Stimulated activated CD8-positive, alpha-beta memory T cell treated with anti-CD3 and anti-CD28 coated beads, Interleukin-12 subunit alpha, Interleukin-12 subunit beta, amount 100 ng/mL, for 24 hours (primary cell): ENCODE measurements around the gene ACP5.
"Not testable (repeated sequence)": the region's sequence is repeated elsewhere in the genome, so short reads cannot be mapped to it uniquely, and the experiment has no call there.

ENCODE experiments used
- DNase-seq: peaks from one replicate; pipeline ENCODE4 v3.0.0-alpha.2; 2020; ENCODE audit errors: extremely low read depth

The ACP5 gene

DNA sequence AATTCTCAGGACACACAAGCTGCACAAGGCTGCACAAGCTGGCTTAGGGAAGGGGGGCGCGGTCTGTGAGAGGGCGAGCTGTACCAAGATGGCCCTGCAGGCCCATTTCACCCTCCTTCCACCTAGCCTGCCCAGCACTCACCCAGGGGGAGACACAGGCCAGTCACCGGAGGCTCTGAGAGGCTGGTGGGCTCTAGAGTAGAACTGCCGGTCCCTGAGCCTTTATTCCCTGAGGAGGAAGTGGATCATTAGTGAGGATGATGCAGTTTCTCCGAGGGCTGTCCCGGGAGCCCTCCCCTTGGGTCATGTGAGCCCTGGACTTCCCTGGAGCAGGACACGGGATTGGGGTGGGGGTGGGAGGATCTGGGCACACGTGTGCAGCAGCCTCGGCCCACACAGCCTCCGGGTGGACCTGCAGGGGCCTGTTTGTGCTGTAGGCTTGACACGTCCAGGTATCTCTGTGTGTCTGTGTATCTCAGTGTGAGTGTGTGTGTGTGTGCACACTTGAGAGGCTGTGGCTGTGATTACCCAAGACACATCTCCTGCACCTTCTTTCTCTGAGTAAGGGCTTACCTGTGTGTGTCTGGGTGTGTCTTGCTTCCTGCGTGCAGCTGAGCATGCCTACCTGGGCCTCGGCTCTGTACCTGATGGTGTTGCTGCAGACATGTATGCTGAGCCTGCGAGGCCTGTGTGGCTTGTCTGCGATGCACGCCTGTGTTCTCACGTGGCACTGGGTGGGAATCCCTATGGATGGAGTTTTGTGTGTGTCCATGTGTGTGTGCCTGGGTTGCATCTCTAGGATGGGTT lies at the start of gene ACP5:
Gene ACP5 (minus strand): TSS at position 195 of the 807 bp plus-strand sequence. CDS start 328 bp downstream, outside the sequence.
- DNase-seq = no peak

DNA sequence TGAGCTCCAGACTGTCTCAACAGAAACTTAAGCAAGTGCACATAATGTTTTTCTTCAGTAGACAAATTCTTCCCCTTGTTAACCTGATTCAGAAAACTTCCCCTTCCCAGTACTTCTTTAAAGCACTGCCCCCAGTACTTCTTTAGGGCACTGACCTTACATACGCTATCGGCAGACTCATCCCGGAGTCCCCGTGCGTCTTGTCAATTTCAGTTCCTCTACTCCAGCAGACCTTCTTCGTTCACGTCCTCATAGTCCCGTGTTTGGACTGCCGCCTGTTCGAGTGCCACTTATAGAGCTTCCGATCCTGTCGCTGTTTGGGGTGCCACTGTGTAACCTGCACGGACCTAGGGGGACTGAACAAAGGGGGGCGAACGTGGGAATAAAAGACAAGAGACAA lies 48.8 kb upstream of the ACP5 start:
- DNase-seq = no peak

DNA sequence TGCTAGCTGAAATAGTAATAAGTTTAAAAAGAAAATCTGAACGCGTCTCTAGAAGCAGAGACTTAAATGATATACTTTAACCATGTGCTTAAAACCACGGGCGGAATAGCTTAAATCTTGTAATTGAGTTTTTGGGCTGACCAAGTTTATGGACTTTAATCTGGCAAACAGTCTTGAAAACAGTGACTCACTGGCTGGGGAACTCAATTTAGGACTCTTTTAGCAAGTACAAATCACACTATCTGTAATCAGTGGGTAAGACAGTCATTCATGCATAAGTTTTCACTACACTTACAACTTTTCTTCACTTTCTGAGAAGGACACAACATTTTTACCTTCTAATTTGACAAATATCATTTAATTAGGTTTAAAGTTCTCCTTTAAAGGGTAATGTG lies 46.6 kb upstream of the ACP5 start:
- no peak for DNase-seq

DNA sequence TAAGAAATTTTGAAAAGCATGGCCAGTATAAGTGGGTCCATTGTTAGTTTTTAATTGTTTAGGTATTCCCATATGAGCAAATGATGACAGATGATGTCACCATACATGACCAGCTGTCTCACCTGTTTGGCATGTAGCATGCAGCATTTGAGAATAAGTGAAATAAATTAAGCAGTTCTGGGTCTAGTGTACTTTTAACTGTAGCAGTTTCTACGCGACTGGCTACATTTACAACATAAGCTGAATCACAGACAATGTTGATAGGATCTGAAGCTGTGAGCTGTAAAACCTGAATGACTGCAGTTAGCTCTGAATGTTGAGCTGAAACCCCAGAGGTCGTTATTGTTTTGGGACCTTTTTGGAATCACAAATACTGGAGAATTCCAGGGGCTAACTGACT lies 45.0 kb upstream of the ACP5 start:
- DNase-seq = not testable (repeated sequence)

DNA sequence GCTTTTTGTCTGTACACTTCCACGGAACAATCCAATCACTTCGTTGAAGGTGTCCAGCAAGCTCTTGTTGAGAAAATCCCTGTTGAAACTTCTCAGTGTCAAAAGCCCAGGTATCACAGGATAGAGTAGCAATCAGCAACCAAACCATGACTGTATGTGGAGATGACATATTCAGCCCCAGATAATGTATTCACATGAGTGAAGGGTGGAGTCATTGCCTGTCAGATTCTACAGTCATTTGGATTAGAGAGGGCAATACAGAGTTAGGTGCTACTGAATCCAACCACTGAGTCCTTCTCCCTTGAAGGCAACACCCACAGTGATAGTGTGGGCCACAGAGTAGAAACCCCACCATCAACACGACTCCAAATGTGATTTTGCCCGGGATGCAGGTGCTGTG lies 43.1 kb upstream of the ACP5 start:
- no peak for DNase-seq

DNA sequence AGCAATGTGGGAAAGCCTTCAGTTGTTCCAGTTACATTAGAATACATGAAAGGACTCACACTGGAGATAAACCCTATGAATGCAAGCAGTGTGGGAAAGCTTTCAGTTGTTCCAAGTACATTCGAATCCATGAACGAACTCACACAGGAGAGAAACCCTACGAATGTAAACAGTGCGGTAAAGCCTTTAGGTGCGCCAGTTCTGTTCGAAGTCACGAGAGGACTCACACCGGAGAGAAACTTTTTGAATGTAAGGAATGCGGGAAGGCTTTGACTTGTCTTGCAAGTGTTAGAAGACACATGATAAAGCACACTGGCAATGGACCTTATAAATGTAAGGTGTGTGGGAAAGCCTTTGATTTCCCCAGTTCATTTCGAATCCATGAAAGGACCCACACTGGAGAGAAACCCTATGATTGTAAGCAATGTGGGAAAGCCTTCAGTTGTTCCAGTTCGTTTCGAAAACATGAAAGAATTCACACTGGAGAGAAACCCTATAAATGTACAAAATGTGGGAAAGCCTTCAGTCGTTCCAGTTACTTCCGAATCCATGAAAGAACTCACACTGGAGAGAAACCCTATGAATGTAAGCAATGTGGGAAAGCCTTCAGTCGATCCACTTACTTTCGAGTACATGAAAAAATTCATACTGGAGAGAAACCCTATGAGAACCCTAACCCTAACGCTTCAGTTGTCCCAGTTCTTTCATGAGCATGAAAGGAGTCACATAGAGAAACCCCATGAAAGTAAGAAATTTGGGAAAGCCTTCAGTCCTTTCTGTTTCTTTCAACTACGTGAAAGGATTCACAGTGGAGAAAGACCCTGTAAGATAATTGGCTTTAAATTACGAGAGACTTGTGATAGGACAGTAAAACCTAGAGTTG lies 40.0 kb upstream of the ACP5 start:
- DNase-seq = no peak

DNA sequence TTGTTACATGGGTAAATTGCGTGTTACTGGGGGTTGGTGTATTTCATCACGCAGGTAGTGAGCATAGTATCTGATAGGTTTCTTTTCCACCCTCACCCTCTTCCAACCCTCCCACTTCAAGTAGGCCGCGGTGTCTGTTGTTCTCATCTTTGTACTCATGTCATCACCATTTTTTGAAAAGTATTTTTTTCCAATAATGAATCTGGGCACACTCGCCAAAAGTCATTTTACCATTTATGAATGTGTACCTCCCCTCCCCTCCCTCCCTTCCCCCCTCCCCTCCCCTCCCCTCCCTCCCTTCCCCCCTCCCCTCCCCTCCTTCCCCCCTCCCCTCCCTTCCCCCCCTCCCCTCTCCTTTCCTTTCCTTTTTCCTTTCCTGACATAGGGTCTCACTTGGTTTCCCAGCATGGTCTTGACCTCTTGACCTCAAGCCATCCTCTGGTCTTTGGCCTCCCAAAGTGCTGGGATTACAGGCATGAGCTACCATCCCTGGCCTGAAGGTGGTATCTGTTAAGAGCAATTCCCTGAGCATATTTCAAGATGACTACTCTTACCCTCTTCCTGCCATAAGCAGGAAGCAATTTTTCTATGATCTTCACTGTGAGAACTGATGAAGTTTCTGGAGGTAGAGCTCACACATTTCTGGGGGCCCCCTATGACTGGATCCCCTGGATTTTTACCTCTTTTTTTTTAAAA lies 35.5 kb upstream of the ACP5 start:
- no peak for DNase-seq

DNA sequence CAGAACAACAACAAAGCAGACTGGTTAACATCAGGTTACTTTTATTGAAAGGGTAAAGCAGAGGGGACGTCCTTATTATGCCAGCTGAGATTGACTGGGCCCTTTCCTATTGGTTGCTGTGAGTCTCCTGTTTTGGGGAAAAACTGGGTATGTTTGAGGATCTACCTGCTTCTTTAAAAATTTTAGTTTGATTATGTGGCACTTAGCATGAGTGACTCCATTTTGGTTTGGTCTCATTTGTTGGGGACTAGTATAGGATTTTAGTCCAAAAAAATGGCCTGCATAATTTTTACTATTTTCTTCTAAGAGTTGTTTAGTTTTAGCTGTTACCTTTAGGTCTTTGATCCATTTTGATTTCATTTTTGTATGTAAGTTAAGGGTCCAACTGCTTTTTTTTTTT lies 34.3 kb upstream of the ACP5 start:
- DNase-seq = no peak

DNA sequence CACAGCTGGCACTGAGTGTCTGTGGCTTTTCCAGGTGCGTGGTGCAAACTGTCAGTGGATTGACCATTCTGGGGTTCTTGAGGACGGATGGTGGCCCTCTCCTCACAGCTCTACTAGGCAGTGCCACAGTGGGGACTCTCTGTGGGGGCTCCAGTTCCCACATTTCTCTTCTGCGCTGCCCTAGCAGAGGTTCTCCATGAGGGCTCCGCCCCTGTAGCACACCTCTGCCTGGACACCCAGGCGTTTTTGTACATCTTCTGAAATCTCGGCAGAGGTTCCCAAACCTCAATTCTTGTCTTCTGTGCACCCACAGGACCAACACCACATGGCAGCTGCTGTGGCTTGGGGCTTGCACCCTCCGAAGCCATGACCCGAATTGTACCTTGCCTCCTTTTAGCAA lies 29.0 kb upstream of the ACP5 start:
- DNase-seq = no peak

DNA sequence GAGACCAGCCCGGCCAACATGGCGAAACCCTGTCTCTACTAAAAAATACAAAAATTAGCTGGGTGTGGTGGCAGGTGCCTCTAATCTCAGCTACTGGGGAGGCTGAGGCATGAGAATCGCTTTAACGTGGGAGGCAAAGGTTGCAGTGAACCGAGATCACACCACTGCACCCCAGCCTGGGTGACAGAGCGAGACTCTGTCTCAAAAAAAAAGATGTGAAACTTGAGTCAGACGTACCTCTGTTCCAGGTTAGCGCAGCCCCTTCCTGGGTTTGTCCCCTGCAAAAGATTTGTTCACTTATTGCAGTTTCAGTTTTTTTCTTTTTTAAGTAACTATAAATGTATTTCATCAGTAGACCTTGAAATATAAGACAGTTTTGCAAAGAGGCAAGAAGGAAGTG lies 22.3 kb upstream of the ACP5 start:
- DNase-seq = not testable (repeated sequence)

DNA sequence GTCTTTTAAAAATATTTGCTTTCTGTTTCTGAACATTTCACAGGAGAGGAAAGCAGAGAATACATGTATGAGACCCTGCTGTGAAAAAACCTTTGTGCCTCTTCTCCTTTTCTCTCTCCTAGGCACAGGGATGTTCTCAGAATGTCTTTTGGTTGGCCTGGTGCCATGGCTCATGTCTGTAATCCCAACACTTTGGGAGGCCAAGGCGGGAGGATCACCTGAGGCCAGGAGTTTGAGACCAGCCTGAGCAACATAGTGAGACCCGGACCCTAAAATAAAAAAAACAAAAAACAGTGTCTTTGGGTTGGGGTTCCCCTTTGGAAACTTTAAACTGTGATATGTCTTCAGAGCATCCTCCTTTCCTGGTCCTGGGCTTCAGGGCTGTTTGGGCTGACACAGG lies 21.3 kb upstream of the ACP5 start:
- no peak for DNase-seq

DNA sequence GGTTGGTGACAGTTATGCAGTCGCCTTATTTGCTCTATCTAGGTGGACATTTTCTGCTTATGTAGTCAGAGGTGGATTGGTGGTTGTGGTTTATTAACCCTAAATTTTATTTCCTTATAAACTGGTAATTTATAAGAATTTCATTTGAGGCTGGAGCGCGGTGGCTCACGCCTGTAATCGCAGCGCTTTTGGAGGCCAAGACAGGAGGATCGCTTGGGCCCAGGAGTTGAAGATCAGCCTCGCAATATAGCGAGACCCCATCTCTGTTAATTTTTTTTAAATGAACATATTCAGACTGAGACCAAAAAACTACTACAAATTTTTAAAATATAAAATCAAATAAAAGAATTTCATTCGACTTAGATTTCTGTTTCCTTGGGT lies 20.6 kb upstream of the ACP5 start:
- DNase-seq = no peak

DNA sequence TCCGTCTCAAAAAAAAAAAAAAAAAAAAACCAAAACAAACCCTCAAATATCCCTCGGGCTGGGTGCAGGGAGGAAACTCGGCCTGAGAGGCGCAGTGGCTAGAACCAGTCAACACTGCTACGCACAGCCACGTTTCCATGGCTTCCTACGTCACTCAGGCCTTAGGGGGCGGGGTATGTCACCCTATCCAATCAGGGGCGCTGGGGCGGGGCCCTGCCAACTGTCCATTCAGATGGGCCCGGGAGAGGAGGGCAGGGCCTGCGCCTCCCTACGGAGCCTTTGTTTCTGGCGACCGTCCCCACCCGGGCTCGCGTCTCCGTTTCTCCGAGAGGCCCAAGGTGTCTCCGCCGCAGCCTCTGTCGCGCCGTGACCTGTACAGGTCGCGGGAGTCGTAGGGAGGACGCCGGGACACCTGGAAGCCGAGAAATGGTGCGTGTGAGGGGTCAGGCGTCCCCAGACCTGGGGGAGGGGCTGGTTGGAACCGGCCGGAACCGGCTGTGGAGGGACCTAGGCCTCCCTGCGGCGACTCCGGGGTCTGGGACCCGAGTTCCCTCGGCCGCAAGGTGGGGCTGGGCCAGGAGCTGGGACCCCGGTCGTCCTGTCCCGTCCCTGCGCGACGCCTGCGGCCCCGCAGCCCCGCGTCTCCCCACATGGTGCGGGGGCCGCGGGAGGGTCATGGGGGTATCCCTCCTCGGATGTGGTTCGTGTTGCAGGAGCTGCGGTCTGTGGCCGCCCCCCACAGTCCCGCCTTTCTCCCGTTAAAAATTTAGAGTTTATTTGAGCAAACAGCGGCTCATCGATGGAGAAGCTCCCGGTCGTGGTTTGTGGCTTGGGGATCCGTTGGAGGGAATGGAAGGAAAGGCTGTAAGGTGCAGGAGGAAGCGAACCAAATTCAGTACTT lies 20.0 kb upstream of the ACP5 start, which contains the start of gene ZNF627:
Gene ZNF627 (plus strand): TSS at position 282 of the 901 bp plus-strand sequence. CDS start 145 bp downstream, at position 427.
- peak; percentile 95 for DNase-seq

DNA sequence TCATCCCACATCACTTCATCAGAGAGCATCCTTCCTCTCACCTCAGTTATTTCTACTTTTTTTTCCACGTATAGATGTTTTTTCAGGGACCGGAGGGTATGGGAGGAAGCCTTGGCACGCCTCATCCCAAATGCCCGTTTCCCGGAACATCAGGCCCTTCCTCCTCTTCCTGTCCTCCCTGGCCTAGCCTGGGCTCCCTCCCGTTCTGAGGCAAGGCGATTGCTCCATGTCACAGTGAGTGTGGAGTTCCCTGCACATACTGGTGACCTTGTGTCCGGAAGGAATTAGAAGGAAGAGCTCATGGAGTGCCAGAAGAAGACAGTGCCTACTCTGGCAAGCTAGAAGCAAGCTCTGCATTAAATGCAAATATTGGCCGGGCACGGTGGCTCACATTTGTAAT lies 18.7 kb upstream of the ACP5 start:
- DNase-seq = no peak

DNA sequence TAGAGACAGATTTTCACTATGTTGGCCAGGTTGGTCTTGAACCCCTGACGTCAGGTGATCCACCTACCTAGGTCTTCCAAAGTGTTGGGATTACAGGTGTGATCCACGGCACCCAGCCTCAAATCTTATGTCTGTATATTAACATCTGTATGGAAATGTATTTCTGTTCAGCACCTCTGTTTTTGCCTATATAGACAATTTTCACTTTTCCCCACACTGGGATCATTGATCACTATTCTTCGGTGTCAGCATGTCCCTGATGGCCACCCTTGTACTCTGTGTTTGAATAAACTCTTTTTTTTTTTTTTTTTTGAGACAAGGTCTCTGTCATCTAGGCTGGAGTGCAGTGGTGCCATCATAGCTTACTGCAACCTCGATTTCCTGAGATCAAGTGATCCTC lies 16.6 kb upstream of the ACP5 start:
- no peak for DNase-seq

DNA sequence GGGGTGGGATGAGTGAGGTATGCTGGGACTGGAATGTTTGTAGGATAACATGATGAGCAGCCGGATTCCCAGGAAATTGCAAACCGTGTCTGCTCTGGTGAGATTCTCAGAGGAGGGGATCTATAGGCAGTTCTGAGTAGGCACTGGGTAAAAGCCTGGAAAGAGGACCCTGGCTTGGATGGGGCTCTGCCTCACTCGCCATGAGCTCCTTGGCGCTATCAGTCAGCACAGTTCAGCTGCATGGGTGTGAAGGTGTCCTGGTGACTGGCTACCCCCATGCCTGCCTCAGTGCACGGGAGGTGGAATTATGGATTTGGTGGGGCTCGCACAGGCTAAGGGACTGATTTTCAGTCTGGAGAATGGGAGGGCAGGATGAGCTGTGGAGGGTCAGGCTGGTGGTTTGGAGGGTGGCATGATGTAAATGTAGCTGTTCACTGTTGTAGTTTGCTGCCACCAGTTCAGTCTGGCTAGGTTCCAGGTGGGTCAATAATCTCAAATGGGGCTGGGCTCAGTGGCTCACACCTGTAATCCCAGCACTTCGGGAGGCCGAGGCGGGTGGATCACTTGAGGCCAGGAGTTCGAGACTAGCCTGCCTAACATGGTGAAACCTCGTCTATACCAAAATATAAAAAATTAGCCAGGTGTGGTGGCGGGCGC lies 10.7 kb upstream of the ACP5 start:
- DNase-seq = no peak

DNA sequence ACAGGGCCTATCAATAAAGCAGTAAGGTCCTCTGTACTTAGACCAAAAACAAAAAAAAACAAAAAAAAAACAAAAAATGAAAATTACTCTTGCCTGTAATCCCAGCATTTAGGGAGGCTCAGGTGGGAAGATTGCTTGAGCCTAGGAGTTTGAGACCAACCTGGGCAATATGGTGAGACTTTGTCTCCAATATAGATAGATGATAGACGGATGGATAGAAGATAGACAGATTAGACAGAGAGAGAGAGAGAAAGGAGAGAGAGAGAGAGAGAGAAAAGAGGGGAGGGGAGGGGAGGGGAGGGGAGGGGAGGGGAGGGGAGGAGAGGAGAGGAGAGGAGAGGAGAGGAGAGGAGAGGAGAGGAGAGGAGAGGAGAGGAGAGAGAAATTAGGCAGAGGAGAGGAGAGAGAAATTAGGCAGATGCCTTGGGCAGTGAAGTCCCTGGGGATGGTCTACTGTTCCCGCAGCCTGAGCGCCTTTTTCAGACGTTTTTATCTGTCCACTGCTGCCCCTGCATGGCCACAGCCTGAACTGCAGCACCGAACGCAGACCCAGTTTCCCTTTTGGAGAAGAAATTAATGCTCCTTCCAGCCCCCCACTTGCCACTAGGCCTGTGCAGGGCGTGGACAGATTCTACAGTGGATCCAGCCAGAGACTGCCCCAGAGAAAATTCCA lies 10.0 kb upstream of the ACP5 start:
- DNase-seq = peak; percentile 39

DNA sequence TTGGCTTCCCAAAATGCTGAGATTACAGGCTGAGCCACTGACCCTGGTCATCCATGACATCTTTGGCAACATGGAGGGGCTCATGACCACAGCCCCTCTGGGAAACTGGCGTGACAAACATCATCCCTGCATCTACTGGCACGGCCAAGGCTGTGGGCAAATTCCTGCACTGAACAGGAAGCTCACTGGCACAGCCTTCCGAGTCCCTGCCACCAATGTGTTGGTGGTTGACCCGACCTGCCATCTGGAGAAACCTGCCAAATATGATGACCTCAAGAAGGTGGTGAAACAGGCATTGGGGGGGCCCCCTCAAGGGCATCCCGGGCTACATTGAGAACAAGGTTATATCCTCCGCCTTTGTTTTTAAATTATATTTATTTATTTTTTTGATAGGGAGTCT lies 8.9 kb upstream of the ACP5 start:
- DNase-seq = no peak

DNA sequence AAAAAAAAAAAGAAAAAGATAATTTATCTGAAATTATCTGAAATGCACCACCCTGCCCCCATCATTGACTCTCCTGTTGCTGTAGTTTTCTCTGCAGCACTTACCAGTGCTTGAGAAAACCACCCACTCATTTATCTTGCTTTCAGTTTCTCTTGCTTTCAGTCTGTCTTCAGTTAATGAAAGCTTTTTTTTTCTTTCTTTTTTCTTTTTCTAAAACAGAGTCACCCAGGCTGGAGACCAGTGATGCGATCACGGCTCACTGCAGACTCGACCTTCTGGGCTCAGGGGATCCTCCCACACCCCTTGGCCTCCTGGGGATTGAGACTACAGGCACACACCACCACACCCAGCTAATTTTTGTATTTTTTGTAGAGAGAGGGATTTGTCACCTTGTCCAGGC lies 4.3 kb upstream of the ACP5 start:
- no peak for DNase-seq

DNA sequence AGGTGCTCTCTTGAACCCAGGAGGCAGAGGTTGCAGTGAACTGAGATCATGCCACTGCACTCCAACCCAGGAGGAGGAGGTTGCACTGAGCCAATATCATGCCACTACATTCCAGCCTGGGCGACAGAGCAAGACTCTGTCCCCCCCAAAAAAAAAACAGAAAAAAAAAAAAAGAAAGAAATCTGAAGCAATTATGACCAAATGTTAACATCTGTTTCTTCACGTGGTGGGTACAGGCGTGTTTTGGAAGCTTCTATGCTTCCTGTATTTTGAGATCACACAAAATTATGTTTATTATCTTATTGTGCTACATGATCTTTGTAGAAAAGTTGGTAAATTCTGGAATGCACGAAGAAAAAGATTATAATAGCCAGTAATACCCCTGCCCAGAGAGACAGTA lies 2.7 kb upstream of the ACP5 start:
- no peak for DNase-seq
